Heart left ventricle (tissue), 16 donors: ENCODE measurements around the gene GRK5. TPM values are rescaled to one million over a fixed set of nuclear protein-coding genes. Genes with fewer than 3 reads are reported as not detected.

ENCODE experiments used
- ATAC-seq, 4 donors: fragments of 200-7000 bp; cut with Tn5 transposase; one replicate each; pipeline ENCODE4 v1.9.1; 2020 to 2022; ENCODE audit warnings: moderate library complexity in 4 of 4, mild to moderate bottlenecking in 3 of 4, moderate number of reproducible peaks in 1 of 4
- DNase-seq, 5 donors: peaks; one replicate each; pipeline ENCODE4 v3.0.0-alpha.2; 2020
- H3K27ac ChIP-seq, 12 donors: fragments of 200-600 bp; sonication (generic) in 4 of 12; one replicate each; pipeline versions ENCODE4 v1.5.0 to v1.8.0; 2016 to 2022; ENCODE audit warnings: mild to moderate bottlenecking in 2 of 12
- H3K27me3 ChIP-seq, 9 donors: fragments of 200-600 bp; sonication (generic) in 2 of 9; one replicate each; pipeline versions ENCODE4 v1.5.1 to v1.8.0; 2016 to 2022; ENCODE audit warnings: mild to moderate bottlenecking in 3 of 9
- H3K36me3 ChIP-seq, 9 donors: fragments of 200-600 bp; sonication (generic) in 2 of 9; one replicate each; pipeline versions ENCODE4 v1.5.0 to v1.8.0; 2018 to 2022; ENCODE audit warnings: mild to moderate bottlenecking in 2 of 9
- H3K4me1 ChIP-seq, 12 donors: fragments of 200-600 bp; sonication (generic) in 4 of 12; one replicate each; pipeline versions ENCODE4 v1.5.0 to v1.8.0; 2016 to 2022; ENCODE audit warnings: mild to moderate bottlenecking in 3 of 12
- H3K4me3 ChIP-seq, 12 donors: fragments of 200-600 bp; sonication (generic) in 4 of 12; one replicate each; pipeline versions ENCODE4 v1.5.0 to v1.8.0; 2017 to 2022; ENCODE audit warnings: mild to moderate bottlenecking in 9 of 12, moderate library complexity in 4 of 12
- H3K9me3 ChIP-seq, 12 donors: fragments of 200-600 bp; sonication (generic) in 4 of 12; one replicate each; pipeline versions ENCODE4 v1.5.0 to v1.8.0; 2016 to 2022; ENCODE audit warnings: mild to moderate bottlenecking in 1 of 12
- CTCF ChIP-seq, 12 donors: fragments of 200-600 bp; sonication (generic) in 4 of 12; IDR thresholded peaks; one replicate each; pipeline versions ENCODE4 v1.5.0 to v1.8.0; 2018 to 2022; ENCODE audit warnings: antibody characterized with exemption in 12 of 12, mild to moderate bottlenecking in 5 of 12
- POLR2A ChIP-seq, 2 donors: fragments of 450-650 bp; IDR thresholded peaks; one replicate each; pipeline ENCODE4 v1.6.1; 2017; ENCODE audit warnings: antibody characterized with exemption in 2 of 2, mild to moderate bottlenecking in 2 of 2, moderate library complexity in 2 of 2
- WGBS, 4 donors: extraction: QIAGEN DNeasy Blood & Tissue Kit in 2 of 4; methylation state at CpG; one replicate each; pipeline versions ENCODE4 v1.1.5 to v1.1.7; 2013 to 2018; 5-methylcytosine and 5-hydroxymethylcytosine counted together
- intact Hi-C, 10 donors: fragments of 100-400 bp; cut with DNase I; formaldehyde crosslinking; loops; one replicate each; pipeline versions ENCODE4 v1.11.1 to v1.14.2; 2022
- polyA plus RNA-seq, 2 donors: library from polyadenylated mRNA; stranded (reverse); fragments of 200-250 nt; gene quantifications; one replicate each; pipeline ENCODE4 v1.2.3, GENCODE V29; 2013
- total RNA-seq, 9 donors: library from RNA; depleted of rRNA in 2 of 9; stranded (reverse); fragments of >200 nt in 2 of 9; fragmentation: NEBNext Ultra II Directional in 3 of 9; extraction: Animal tissue kit (Norgen Biotek cat#: 25700) in 3 of 9; gene quantifications; one replicate each; pipeline versions ENCODE4 v1.1.0 to v1.2.4, GENCODE V29; 2016 to 2023
- donor health status: ischemic (EF 13 %, LVEDD 7.1; RV severe dilation, severe dysfunction).
- donor health status: healthy with polysubstance abuse.
- donor health status: DM: no; HTN: yes; CAD: no.
- donor health status: DM: no; HTN: no; CAD: no.
- donor health status: ischemic (EF 25% LVEDD 6.9; RV normal size, moderate dysfunction).
- donor health status: ischemic (EF 25% LVEDD 5.7; RV mildly dilated, moderate dysfunction).
- donor health status: healthy.
- donor health status: DM: yes; HTN: yes; CAD: no.
- donor health status: ischemic (EF 35%, LVEDD 5.7; RV mildly dilated, moderate dysfunction).
- donor health status: nonischemic (EF 11% LVEDD 7.7; RV severe dilation, severe dysfunction).
- donor health status: DM: yes; HTN: yes; CAD: no.
- donor health status: PGD.
- donor health status: ischemic (EF 29% LVEDD 5.4; RV normal size, mild dysfunction).
- donor health status: nonischemic (EF 23%, LVEDD 6.1; RV moderate dilation, normal function).

Gene GRK5
- total and polyA plus RNA-seq, 11 donors: 13.1 to 58.0 (median 30.2) TPM

GRCh38 chr10:119306514-119306951 is 99.2 kb downstream of the GRK5 start:
- TF ChIP-seq CTCF (IDR thresholded peaks at IDR 0.05): peak in 2 of 12 donors; percentile 9 to 16
- TF ChIP-seq POLR2A (IDR thresholded peaks at IDR 0.05): no peak
- DNase-seq (peak in 2 of 5 donors; percentile 27 to 67), ATAC-seq (peak in 3 of 4 donors; percentile 2 to 41 (median 7))
- Histone ChIP-seq H3K27ac (peak overlapping the region in 8 of 12 donors; percentile 25 to 89 (median 53)), H3K9me3 (no peaks in the 10 kb centered on the region), H3K27me3 (no peaks in the 10 kb centered on the region), H3K36me3 (no peaks in the 10 kb centered on the region), H3K4me3 (peak overlapping the region in 2 of 12 donors; percentile 13 to 35), H3K4me1 (peaks cover 0 to 83% (median 57%) of the 10 kb centered on the region in 12 donors)
- 47 to 72% (median 63%) methylated on average over 7 to 9 of the region's 9 CpGs for WGBS, 4 donors
- intact Hi-C loops: loop anchor here in 1 of 10 donors (10.0 kb wide), 1 partner anchor 108 kb away; no protein-coding TSS in a partner anchor

GRCh38 chr10:119306986-119307392 is 99.6 kb downstream of the GRK5 start:
- H3K27me3 ChIP-seq: no peaks in the 10 kb centered on the region
- H3K4me1 ChIP-seq: peaks cover 0 to 79% (median 53%) of the 10 kb centered on the region in 12 donors
- DNase-seq: no peak
- WGBS, 4 donors: 89 to 96% (median 92%) methylated on average over 4 of the region's 4 CpGs
- no peak for TF ChIP-seq CTCF (IDR thresholded peaks at IDR 0.05)
- no peak for TF ChIP-seq POLR2A (IDR thresholded peaks at IDR 0.05)
- H3K27ac ChIP-seq: peak overlapping the region in 3 of 12 donors; percentile 25 to 89 (median 81)
- peak overlapping the region in 1 of 12 donors; percentile 35 for H3K4me3 ChIP-seq
- no peaks in the 10 kb centered on the region for H3K36me3 ChIP-seq
- H3K9me3 ChIP-seq: no peaks in the 10 kb centered on the region
- no peak for ATAC-seq
- intact Hi-C loops: loop anchor here in 1 of 10 donors (10.0 kb wide), 1 partner anchor 108 kb away; no protein-coding TSS in a partner anchor

GRCh38 chr10:119308089-119308488 is 100.7 kb downstream of the GRK5 start:
- no peak overlapping the region for H3K4me3 ChIP-seq
- H3K4me1 ChIP-seq: peaks cover 0 to 70% (median 45%) of the 10 kb centered on the region in 12 donors
- intact Hi-C loops: loop anchor here in 1 of 10 donors (10.0 kb wide), 1 partner anchor 107 kb away; no protein-coding TSS in a partner anchor
- no peaks in the 10 kb centered on the region for H3K36me3 ChIP-seq
- WGBS, 4 donors: 91 to 95% (median 94%) methylated on average over 9 to 12 of the region's 12 CpGs
- DNase-seq (peak in 2 of 5 donors; percentile 17 to 34), ATAC-seq (no peak)
- H3K27ac ChIP-seq: peak overlapping the region in 1 of 12 donors; percentile 21
- H3K27me3 ChIP-seq: no peaks in the 10 kb centered on the region
- H3K9me3 ChIP-seq: no peaks in the 10 kb centered on the region
- no peak for TF ChIP-seq POLR2A (IDR thresholded peaks at IDR 0.05)
- TF ChIP-seq CTCF (IDR thresholded peaks at IDR 0.05): no peak

GRCh38 chr10:119308551-119309422 is 101.4 kb downstream of the GRK5 start:
- Histone ChIP-seq H3K27ac (peak overlapping the region in 1 of 12 donors; percentile 21), H3K36me3 (no peaks in the 10 kb centered on the region), H3K4me1 (peaks cover 0 to 73% (median 47%) of the 10 kb centered on the region in 12 donors), H3K4me3 (no peak overlapping the region), H3K27me3 (no peaks in the 10 kb centered on the region), H3K9me3 (no peaks in the 10 kb centered on the region)
- 77 to 84% (median 81%) methylated on average over 18 to 24 of the region's 24 CpGs for WGBS, 4 donors
- ATAC-seq (no peak), DNase-seq (peak in 2 of 5 donors; percentile 21 to 48)
- TF ChIP-seq CTCF (IDR thresholded peaks at IDR 0.05): no peak
- intact Hi-C loops: loop anchor here in 1 of 10 donors (10.0 kb wide), 1 partner anchor 106 kb away; no protein-coding TSS in a partner anchor
